ENCODE measurements around the gene SYT15. TPM values are rescaled to one million over a fixed set of nuclear protein-coding genes. Genes with fewer than 3 reads are reported as not detected.
A peak's percentile ranks its signal among the peaks of the same experiment; 100 is the strongest.
"Not testable (repeated sequence)": the region's sequence is repeated elsewhere in the genome, so short reads cannot be mapped to it uniquely, and the experiment has no call there.

SYT15 gene
- polyA plus RNA-seq, 1 donor from 2014 or later = 0.45 TPM

DNA sequence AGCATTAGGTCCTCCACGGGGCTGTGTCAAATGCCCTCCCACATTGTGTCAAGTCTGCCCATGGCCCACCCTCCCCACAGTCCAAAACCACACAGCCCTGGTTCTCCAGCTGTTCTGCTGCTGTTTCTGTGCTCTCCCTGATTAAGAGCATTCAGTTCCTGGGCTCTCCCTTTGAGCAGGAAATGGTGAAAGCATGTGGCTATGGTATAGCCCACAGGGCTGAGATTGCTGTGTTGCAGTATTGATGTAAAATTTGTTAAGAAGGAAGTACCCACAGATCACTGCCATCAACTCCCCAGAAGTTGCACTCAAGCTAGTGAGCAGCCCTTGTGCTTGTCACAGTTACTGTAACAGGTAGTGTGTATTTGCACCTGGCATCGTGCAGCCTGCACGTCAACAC lies 9.3 kb downstream of the SYT15 start:
- not testable (repeated sequence) for H3K36me3 Mint-ChIP-seq, H3K27ac Mint-ChIP-seq, H3K4me3 Mint-ChIP-seq, H3K27me3 Mint-ChIP-seq, H3K9me3 Mint-ChIP-seq, H3K4me1 Mint-ChIP-seq

DNA sequence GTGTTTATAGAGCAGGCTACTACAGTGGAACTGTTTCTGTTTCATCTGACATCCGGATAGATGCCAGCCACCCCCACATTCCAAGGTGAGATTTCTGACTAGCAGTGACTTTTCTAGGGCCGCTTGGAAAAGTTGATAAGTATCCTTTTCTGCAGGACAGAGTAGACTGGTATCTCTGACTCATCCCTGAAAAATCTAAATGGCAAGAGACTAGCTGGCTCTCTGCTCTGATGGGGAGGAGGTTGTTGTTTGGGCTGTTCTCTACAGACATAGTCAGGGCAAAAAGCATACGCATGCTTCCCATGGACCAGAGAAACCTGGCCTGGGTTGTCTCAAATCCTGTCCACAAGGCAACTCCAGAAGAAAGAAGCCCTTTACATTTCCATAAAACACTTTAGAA lies 10.7 kb downstream of the SYT15 start:
- H3K36me3 Mint-ChIP-seq, H3K27me3 Mint-ChIP-seq, H3K9me3 Mint-ChIP-seq, H3K4me1 Mint-ChIP-seq, H3K27ac Mint-ChIP-seq, H3K4me3 Mint-ChIP-seq: not testable (repeated sequence)

DNA sequence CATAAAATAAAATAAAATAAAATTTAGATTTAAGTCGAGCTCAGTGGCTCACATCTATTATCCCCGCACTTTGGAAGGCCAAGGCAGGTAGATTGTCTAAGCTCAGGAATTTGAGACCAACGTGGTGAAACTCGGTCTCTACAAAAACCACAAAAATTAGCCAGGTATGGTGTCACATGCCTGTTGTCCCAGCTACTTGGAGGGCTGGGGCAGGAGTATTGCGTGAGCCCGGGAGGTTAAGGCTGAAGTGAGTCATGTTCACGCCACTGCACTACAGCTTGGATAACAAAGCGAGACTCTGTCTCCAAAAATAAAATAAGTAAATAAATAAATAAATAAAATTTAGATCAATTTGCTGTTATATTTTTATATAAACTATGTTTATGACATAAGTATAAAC lies 12.1 kb downstream of the SYT15 start:
- H3K4me3 Mint-ChIP-seq, H3K9me3 Mint-ChIP-seq, H3K27me3 Mint-ChIP-seq, H3K4me1 Mint-ChIP-seq, H3K27ac Mint-ChIP-seq, H3K36me3 Mint-ChIP-seq: not testable (repeated sequence)

DNA sequence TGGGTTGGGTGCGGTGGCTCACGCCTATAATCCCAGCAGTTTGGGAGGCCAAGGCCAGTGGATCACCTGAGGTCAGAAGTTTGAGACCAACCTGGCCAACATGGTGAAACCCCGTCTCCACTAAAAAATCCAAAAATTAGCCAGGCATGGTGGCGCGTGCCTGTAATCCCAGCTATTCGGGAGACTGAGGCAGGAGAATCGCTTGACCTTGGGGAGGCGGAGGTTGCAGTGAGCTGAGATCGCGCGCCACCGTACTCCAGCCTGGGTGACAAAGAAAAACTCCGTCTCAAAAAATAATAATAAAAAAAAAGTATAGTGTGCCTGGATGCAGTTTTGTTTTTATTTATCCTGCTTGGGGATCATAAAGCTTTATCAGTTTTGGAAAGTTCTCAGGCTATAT lies 14.4 kb downstream of the SYT15 start:
- not testable (repeated sequence) for H3K27ac Mint-ChIP-seq, H3K4me3 Mint-ChIP-seq, H3K27me3 Mint-ChIP-seq, H3K36me3 Mint-ChIP-seq, H3K9me3 Mint-ChIP-seq, H3K4me1 Mint-ChIP-seq

DNA sequence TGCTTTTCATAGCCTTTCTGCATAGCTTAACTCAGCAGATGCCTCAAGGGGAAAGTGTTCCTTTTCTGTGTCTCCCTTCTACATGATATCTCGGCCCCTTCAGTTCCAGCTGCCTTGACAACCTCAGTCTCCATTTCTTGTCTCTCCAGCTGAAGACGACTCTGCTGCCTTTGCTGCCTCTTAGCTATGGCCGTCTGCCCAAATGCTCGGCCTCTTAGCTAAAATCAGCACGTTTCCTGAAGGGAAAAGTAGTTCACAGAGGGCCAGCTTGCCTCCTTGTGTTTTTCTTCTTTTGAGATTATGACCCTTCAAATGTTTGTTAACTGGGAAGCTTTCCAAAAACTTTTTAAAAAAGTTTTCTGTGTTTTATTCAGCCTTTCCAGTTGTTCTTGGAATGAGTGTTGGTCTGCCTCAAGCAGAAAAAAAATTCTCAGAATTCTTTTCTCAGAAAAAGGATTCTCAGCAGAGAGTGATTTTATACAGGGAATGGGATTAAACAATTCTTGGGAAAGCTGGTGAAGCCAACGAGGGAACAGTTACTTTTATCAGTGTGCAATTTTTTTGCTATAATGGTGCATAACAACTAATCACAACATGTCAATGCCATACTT lies 15.6 kb downstream of the SYT15 start:
- not testable (repeated sequence) for H3K9me3 Mint-ChIP-seq, H3K27me3 Mint-ChIP-seq, H3K36me3 Mint-ChIP-seq, H3K4me3 Mint-ChIP-seq, H3K27ac Mint-ChIP-seq, H3K4me1 Mint-ChIP-seq

DNA sequence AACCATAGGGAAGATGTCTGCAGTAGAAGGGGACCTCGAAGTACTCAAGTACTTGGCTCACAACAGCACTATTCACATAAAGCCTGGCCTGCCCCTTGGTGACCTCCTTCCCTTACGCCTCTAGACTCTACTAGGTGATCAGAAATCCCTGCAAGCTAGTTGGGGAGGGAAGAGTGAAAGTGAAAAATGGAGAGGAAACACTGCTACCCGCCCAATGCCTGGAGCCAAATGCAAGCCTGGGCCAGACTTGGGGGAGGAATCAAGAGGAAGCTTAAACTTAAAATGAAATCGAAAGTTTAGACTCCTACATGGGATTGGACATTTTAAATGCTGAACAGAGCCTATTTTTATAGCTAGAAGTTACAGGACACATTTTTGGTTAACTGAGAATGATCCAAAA lies 17.6 kb downstream of the SYT15 start:
- H3K4me3 Mint-ChIP-seq, H3K4me1 Mint-ChIP-seq, H3K9me3 Mint-ChIP-seq, H3K27ac Mint-ChIP-seq, H3K27me3 Mint-ChIP-seq, H3K36me3 Mint-ChIP-seq: not testable (repeated sequence)

DNA sequence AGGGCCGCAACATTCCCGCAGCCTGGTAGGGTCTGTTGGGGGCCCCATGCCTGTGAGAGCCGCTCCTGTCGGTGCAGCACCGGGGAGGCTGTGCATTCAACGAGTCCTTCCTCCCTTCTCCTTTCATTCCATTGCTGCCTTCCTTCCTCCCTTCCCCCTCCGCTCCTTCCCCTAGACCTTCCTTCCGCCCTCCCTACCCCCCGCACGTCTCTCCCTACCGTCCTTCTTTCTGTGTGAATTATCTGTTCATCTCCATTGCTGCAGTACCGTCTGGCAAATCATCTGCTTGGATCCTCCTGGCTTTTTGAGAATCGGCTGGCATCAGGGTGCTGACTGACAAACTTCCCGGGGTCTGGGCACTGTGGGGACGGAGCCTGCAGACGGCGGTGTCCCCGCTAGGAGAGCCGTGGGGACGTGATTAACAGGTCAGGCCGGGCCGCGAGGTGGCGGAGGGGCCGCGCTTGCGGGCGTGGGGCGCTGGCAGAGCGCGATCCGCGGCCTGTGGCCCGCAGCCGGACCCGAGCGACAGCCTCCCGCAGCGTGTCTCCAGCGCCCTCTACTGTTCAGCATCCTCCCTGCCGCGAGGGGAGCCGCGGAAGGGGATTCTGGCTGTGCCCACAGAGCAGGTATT lies 18.8 kb downstream of the SYT15 start:
- not testable (repeated sequence) for H3K4me1 Mint-ChIP-seq, H3K9me3 Mint-ChIP-seq, H3K27me3 Mint-ChIP-seq, H3K27ac Mint-ChIP-seq, H3K4me3 Mint-ChIP-seq, H3K36me3 Mint-ChIP-seq

DNA sequence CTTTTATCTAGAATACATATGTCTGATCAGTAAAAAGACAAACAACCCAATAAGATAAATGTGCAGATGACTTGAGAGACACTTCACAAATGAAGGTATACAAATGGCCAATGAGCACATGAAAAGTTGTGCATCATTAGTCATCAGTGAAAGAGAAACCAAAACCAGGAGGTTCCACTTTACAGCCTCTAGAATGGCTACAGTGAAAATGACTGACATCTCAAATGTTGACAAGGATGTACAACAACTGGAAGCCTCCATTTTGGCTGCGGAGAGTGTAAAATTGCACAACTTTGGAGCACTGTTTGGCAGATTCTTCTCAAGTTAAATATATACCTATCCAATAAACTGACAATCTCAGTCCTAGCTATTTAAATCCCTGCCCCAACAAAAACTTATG lies 21.6 kb downstream of the SYT15 start:
- H3K9me3 Mint-ChIP-seq, H3K4me1 Mint-ChIP-seq, H3K27me3 Mint-ChIP-seq, H3K36me3 Mint-ChIP-seq, H3K4me3 Mint-ChIP-seq, H3K27ac Mint-ChIP-seq: not testable (repeated sequence)

DNA sequence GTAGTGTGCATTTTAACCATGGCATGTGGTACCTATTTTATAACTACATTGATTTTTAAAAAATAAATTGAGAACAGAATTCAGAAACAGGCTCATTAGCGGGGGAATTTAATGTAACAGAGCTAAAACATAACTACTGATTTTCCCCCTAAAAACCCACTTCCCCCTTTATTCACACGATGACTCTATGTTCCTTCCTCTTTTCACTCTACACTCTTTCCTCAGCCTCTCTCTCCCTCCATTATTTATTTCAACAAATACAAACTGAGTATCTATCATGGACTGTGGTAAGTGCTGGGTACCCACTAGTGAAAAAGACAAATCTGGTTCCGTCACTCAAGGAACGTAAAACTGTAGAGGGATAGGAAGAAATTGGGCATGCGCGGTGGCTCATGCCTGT lies 36.6 kb downstream of the SYT15 start:
- not testable (repeated sequence) for H3K27ac Mint-ChIP-seq, H3K9me3 Mint-ChIP-seq, H3K4me3 Mint-ChIP-seq, H3K4me1 Mint-ChIP-seq, H3K27me3 Mint-ChIP-seq, H3K36me3 Mint-ChIP-seq

DNA sequence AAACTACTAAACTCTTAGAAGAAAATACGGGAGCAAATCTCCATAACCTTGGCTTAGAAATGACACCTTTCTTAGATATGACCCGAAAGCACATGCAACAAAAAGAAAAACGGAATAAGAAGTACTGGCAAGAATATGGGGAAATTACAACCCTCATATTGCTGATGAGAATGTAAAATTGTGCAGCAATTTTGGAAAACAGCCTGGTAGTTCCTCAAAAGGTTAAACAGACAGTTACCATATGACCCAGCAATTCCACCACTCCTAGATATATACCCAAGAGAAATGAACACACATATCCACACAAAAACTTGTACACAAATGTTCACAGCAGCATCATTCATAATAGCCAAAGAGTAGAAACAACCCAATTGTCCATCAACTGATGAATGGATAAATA lies 37.3 kb downstream of the SYT15 start:
- H3K27ac Mint-ChIP-seq, H3K4me3 Mint-ChIP-seq, H3K27me3 Mint-ChIP-seq, H3K4me1 Mint-ChIP-seq, H3K9me3 Mint-ChIP-seq, H3K36me3 Mint-ChIP-seq: not testable (repeated sequence)

DNA sequence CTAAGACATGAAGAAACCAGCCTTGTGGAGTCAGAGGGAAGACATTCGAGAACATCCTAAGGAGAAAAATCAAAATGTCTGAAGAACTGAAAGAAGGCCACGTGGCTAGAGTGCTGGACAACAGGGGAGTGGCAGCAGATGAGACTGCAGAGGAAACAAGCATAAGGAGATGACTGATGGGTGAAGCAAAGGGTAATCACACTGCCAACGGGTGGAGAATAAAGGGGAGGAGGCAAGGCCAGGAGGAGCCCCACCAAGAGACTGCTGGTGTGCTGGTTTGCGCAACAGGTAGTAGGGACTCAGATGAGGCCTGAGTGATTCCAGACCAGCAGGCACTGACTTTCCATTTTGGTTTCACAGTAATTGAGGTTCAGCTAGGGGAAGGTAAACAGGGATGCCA lies 38.2 kb downstream of the SYT15 start:
- not testable (repeated sequence) for H3K4me1 Mint-ChIP-seq, H3K4me3 Mint-ChIP-seq, H3K27me3 Mint-ChIP-seq, H3K36me3 Mint-ChIP-seq, H3K9me3 Mint-ChIP-seq
- H3K27ac Mint-ChIP-seq = peak overlapping the region in 1 of 3 donors; percentile 88

DNA sequence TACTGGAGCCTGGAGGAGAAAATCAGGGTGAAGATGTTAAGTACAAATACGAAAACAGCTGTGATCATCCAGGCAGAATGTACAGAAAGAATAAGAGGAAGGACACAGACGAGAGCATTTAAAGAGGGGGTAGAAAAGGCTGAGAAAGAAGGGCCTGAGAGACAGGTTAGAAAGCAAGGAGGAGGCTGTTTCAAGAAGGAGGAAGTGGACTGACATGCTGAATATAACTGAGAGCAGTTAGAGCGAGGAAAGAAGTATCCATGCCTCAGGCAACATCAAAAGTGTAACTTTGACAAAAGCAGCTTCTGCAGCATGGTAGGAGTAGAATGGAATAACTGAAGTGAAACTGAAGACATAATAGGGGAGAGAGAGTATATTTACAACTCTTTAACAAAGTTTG lies 39.0 kb downstream of the SYT15 start:
- peak overlapping the region in 1 of 3 donors; percentile 46 for H3K27ac Mint-ChIP-seq
- H3K27me3 Mint-ChIP-seq, H3K4me3 Mint-ChIP-seq, H3K36me3 Mint-ChIP-seq, H3K9me3 Mint-ChIP-seq, H3K4me1 Mint-ChIP-seq: not testable (repeated sequence)

DNA sequence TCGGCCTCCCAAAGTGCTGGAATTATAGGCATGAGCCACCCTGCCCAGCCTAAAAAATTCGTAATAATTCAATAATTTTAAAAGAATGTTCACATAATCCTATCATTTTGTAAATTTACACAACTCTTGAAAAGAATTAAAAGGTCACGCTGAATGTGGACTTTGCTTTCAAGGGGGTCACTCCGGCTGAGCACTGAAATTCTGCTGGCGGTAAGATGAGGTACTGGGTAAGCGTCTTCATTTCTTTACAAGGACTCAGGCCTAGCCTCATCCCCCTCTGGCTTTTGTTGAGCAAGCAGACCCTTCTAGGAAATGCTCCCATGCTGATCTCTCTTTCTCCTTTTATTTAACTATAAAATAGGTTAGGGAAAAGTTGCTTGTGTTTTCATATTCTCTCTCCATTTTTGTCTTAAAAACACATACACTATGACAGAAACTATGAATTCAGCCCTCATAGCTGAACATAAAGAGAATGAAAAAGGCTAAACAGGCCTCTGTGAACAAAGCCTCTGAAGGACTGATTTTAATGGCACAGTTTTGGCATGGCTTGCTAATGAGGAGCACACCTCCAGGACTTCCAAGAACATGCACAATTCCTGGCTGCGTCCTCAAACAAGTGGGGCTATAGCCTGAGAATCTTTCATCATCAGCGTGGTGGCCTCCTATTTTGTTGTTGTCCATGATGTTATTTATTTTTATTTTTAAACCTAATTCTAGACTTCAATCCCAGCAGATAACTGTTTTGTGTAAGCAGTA lies 45.1 kb downstream of the SYT15 start:
- not testable (repeated sequence) for H3K36me3 Mint-ChIP-seq, H3K27ac Mint-ChIP-seq, H3K4me1 Mint-ChIP-seq, H3K9me3 Mint-ChIP-seq, H3K27me3 Mint-ChIP-seq, H3K4me3 Mint-ChIP-seq

DNA sequence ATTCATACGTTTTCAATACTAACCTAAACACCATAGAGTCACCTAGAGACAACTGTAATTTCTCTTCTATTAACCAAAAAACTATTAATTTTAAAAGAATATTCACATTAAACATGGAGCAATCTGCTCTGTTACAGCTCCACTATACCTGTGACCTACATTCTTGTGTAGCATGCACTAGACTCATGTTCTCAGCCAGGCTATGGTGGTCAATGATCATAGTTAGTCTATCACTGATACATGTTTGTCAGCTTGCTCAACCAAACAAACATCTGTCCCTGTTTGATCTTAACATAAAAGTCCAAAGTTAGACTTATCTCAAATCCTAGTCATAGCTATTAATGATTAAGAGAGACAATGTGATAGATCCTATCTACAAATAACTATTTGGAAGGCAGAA lies 50.9 kb downstream of the SYT15 start:
- not testable (repeated sequence) for H3K9me3 Mint-ChIP-seq, H3K36me3 Mint-ChIP-seq, H3K27ac Mint-ChIP-seq, H3K27me3 Mint-ChIP-seq, H3K4me3 Mint-ChIP-seq, H3K4me1 Mint-ChIP-seq

DNA sequence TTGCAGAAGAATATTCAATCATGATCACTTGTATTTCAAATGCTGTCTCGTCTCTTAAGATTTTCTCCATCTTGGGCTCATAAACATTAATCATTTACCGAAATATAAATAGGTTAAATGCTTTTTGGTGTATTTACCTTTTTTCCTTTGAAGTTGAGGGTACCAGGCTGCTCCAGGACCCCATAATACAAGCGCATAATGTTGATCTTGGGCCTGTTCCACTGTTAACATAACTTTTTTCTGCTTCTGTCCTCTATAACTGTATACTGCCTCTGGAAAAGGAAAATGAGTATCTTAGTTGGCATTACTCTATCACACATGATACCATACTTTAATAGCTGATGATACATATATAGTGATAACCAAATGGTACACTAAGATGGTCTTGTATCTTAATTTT lies 51.9 kb downstream of the SYT15 start:
- not testable (repeated sequence) for H3K27me3 Mint-ChIP-seq, H3K4me3 Mint-ChIP-seq, H3K36me3 Mint-ChIP-seq, H3K27ac Mint-ChIP-seq, H3K4me1 Mint-ChIP-seq, H3K9me3 Mint-ChIP-seq

DNA sequence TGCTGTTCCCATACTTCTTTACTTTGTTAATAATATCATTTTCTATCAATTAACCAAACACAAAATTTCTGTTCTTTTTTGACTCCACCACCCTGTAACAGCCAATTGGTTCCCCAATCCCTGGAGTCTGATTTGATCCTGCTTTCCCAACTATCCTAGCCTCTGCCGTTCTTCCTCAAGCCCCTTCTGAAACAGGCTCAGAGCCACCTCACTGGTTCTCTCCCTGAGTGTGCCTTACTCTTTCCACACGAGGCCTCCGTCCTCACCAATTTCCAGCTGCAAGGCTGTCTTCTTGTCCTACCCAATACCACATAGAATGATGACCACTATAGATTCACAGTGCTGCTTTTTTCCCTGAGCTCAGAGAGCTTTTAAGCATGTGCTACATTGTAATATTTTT lies 52.8 kb downstream of the SYT15 start:
- H3K9me3 Mint-ChIP-seq, H3K36me3 Mint-ChIP-seq, H3K4me3 Mint-ChIP-seq, H3K27ac Mint-ChIP-seq, H3K27me3 Mint-ChIP-seq, H3K4me1 Mint-ChIP-seq: not testable (repeated sequence)
